Measurements from ENCODE around the gene LACC1. TPM values are rescaled to one million over a fixed set of nuclear protein-coding genes. Genes with fewer than 3 reads are reported as not detected.

LACC1 gene
- total and polyA plus RNA-seq, 2 of the 13 experiments (the other 11 are each of a cell fraction or from before 2014, with no cell fraction given): 0.92 to 1.7 TPM

DNA sequence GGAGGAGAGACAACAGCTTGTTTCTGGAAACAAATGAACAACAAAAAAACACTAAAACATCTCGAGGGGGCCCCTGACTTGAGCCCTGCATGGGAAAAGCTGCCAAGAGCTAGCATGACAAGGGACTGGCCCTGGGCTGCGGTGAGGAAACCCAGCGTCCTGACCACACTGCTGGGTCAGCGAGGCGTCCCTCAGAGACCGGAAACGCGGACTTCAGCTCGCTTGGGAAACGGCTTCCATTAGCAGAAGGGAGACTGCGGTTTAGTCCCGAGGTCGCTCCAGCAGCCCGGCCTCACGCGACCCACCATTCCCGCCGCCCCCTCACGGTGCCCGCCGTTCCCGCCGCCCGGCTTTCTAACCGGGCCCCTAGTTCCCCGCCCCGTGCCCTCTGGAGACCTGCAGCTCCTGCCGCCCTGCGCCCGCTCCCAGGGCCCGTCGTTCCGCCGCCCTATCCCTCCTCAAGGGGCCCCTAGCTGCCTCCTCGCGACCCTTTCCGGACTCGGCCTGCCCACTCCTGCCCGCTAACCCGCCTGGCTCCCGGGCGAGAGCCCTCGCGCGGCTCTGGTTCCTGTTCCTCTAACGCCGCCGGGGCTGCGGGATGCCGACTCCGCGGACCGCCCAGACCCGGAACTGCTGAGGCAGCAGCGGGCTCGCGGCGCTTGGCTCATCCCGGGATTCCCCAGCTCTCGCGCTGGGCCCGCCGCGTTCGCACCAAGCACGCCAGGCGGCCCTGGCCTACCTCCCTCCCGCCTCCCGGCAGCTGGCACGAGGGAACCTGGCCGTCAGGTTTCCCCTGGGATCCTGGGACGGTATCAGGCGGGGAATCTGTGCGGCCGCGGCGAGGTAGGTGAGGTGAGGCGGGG, 581 bp upstream of the LACC1 start, which contains the start of gene CCDC122 (continued):
- no peak for TF ChIP-seq SRSF9 (IDR thresholded peaks at IDR 0.05; ENCODE audit: borderline replicate concordance, insufficient read depth, low read depth, low read length, poor library complexity, severe bottlenecking)
- TF ChIP-seq CEBPB (IDR thresholded peaks at IDR 0.05; ENCODE audit: borderline replicate concordance, low read depth, low read length): 0 out of 2 replicates have a peak, but pooled peaks have one; percentile 7
- TF ChIP-seq KDM5A (IDR thresholded peaks at IDR 0.05; ENCODE audit: borderline replicate concordance, low read length): no peak
- no peak for TF ChIP-seq THYN1 (CRISPR knock-in tag; IDR thresholded peaks at IDR 0.05; ENCODE audit: borderline replicate concordance, low read depth)
- TF ChIP-seq ZNF350 (CRISPR knock-in tag; IDR thresholded peaks at IDR 0.05; ENCODE audit: borderline replicate concordance, low read depth): peak; percentile 63; the same call in 1 of the 2 replicates
- TF ChIP-seq, protein P1, sequence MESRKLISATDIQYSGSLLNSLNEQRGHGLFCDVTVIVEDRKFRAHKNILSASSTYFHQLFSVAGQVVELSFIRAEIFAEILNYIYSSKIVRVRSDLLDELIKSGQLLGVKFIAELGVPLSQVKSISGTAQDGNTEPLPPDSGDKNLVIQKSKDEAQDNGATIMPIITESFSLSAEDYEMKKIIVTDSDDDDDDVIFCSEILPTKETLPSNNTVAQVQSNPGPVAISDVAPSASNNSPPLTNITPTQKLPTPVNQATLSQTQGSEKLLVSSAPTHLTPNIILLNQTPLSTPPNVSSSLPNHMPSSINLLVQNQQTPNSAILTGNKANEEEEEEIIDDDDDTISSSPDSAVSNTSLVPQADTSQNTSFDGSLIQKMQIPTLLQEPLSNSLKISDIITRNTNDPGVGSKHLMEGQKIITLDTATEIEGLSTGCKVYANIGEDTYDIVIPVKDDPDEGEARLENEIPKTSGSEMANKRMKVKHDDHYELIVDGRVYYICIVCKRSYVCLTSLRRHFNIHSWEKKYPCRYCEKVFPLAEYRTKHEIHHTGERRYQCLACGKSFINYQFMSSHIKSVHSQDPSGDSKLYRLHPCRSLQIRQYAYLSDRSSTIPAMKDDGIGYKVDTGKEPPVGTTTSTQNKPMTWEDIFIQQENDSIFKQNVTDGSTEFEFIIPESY (CRISPR knock-in tag; IDR thresholded peaks at IDR 0.05): peak; percentile 24; the same call in 1 of the 2 replicates
- TF ChIP-seq, protein P2, sequence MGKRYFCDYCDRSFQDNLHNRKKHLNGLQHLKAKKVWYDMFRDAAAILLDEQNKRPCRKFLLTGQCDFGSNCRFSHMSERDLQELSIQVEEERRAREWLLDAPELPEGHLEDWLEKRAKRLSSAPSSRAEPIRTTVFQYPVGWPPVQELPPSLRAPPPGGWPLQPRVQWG (CRISPR knock-in tag; IDR thresholded peaks at IDR 0.05; ENCODE audit: borderline replicate concordance, low read depth): no peak
- peak; percentile 81 for TF ChIP-seq POLR2G (IDR thresholded peaks at IDR 0.05; ENCODE audit: low read depth, low read length)
- TF ChIP-seq, protein P3, sequence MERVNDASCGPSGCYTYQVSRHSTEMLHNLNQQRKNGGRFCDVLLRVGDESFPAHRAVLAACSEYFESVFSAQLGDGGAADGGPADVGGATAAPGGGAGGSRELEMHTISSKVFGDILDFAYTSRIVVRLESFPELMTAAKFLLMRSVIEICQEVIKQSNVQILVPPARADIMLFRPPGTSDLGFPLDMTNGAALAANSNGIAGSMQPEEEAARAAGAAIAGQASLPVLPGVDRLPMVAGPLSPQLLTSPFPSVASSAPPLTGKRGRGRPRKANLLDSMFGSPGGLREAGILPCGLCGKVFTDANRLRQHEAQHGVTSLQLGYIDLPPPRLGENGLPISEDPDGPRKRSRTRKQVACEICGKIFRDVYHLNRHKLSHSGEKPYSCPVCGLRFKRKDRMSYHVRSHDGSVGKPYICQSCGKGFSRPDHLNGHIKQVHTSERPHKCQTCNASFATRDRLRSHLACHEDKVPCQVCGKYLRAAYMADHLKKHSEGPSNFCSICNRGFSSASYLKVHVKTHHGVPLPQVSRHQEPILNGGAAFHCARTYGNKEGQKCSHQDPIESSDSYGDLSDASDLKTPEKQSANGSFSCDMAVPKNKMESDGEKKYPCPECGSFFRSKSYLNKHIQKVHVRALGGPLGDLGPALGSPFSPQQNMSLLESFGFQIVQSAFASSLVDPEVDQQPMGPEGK (CRISPR knock-in tag; IDR thresholded peaks at IDR 0.05): no peak
- TF ChIP-seq, protein P4, sequence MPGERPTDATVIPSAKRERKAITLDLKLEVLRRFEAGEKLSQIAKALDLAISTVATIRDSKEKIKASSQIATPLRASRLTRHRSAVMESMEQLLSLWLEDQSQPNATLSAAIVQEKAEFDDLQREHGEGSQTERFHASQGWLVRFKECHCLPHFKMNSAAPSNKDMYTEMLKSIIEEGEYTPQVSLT (CRISPR knock-in tag; IDR thresholded peaks at IDR 0.05; ENCODE audit: borderline replicate concordance, low read depth): no peak
- peak; percentile 44; the same call in 1 of the 2 replicates for TF ChIP-seq ZNF556 (CRISPR knock-in tag; IDR thresholded peaks at IDR 0.05; ENCODE audit: borderline replicate concordance)
- TF ChIP-seq ZSCAN12 (CRISPR knock-in tag; IDR thresholded peaks at IDR 0.05): no peak
- TF ChIP-seq MAFG (CRISPR knock-in tag; IDR thresholded peaks at IDR 0.05): peak; percentile 84
- TF ChIP-seq RFXANK (CRISPR knock-in tag; IDR thresholded peaks at IDR 0.05): no peak
- TF ChIP-seq, protein P5, sequence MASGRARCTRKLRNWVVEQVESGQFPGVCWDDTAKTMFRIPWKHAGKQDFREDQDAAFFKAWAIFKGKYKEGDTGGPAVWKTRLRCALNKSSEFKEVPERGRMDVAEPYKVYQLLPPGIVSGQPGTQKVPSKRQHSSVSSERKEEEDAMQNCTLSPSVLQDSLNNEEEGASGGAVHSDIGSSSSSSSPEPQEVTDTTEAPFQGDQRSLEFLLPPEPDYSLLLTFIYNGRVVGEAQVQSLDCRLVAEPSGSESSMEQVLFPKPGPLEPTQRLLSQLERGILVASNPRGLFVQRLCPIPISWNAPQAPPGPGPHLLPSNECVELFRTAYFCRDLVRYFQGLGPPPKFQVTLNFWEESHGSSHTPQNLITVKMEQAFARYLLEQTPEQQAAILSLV (CRISPR knock-in tag; IDR thresholded peaks at IDR 0.05; ENCODE audit: borderline replicate concordance): 0 out of 2 replicates have a peak, but pooled peaks have one; percentile 33
- no peak; the same call in 1 of the 2 replicates for TF ChIP-seq ZNF367 (CRISPR knock-in tag; IDR thresholded peaks at IDR 0.05; ENCODE audit: borderline replicate concordance)
- TF ChIP-seq NR3C1 (CRISPR knock-in tag; IDR thresholded peaks at IDR 0.05): 0 out of 2 replicates have a peak, but pooled peaks have one; percentile 37

Measured in HepG2 (cell line).